ENCODE results near the gene TTC8. TPM values are rescaled to one million over a fixed set of nuclear protein-coding genes. Genes with fewer than 3 reads are reported as not detected.
A peak's percentile ranks its signal among the peaks of the same experiment; 100 is the strongest.

TTC8 gene
- total and polyA plus RNA-seq, 4 donors: 27.2 to 42.4 (median 32.7) TPM

DNA sequence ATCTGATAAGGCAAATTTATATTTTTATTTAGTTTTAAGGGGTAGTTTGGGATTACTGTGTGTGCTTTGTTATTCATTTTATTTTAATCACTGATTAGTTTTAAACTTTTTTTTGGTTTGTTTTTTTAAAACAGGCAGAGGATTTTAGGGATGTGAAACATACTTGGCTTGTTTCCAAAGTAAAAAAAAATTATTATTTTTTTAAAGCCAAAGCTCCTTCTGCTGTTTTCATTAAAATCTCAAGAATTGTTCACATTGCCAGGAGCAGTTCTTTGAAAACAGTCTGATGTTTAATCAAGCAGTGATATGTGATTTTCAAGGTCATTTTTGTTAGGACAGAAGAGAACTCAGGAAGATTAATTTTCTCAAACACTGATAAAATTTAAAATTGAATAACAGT lies 11.2 kb downstream of the TTC8 start:
- H3K4me1 ChIP-seq (ENCODE audit: control insufficient read depth, insufficient read depth, low read length): no peaks in the 10 kb centered on the region
- no peak overlapping the region for H3K4me3 ChIP-seq (ENCODE audit: low read depth, low read length)
- no peaks in the 10 kb centered on the region for H3K9me3 ChIP-seq (ENCODE audit: control insufficient read depth, insufficient read depth, low read length)
- no peaks in the 10 kb centered on the region for H3K27me3 ChIP-seq (ENCODE audit: control insufficient read depth, insufficient read depth, low read length)
- peak in 1 of 6 donors; percentile 27 for DNase-seq (ENCODE audit: low read depth in 4 of 6, low spot score in 6 of 6)
- no peak overlapping the region for H3K27ac ChIP-seq (ENCODE audit: low read depth, low read length)
- H3K36me3 ChIP-seq (ENCODE audit: control insufficient read depth, insufficient read depth, low read length): no peaks in the 10 kb centered on the region

DNA sequence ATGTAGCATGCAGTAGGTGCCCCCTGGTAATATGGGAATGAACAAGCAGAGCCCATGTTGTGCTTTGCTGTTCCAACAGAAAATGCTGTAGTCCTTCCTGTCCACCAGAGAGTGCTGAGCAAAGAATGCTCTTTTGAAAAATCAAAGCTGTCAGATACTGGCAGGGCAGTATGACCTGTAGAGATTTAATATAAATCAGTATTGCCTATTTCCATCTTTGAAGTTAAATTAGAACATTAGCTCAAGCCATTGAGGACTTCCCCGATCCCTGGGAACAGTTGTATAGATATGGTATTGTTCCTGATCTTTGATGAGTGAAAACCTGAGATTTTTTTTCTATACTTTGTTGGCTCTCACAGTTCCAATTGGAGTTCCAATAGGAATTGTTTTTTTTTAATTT lies 13.0 kb downstream of the TTC8 start:
- no peak overlapping the region for H3K4me3 ChIP-seq (ENCODE audit: low read depth, low read length)
- no CpG with 5 or more reads among the region's 1 CpG for WGBS (ENCODE audit: insufficient coverage)
- H3K36me3 ChIP-seq (ENCODE audit: control insufficient read depth, insufficient read depth, low read length): no peaks in the 10 kb centered on the region
- H3K27me3 ChIP-seq (ENCODE audit: control insufficient read depth, insufficient read depth, low read length): no peaks in the 10 kb centered on the region
- DNase-seq (ENCODE audit: low read depth in 4 of 6, low spot score in 6 of 6): no peak
- no peaks in the 10 kb centered on the region for H3K9me3 ChIP-seq (ENCODE audit: control insufficient read depth, insufficient read depth, low read length)
- no peaks in the 10 kb centered on the region for H3K4me1 ChIP-seq (ENCODE audit: control insufficient read depth, insufficient read depth, low read length)
- no peak overlapping the region for H3K27ac ChIP-seq (ENCODE audit: low read depth, low read length)

DNA sequence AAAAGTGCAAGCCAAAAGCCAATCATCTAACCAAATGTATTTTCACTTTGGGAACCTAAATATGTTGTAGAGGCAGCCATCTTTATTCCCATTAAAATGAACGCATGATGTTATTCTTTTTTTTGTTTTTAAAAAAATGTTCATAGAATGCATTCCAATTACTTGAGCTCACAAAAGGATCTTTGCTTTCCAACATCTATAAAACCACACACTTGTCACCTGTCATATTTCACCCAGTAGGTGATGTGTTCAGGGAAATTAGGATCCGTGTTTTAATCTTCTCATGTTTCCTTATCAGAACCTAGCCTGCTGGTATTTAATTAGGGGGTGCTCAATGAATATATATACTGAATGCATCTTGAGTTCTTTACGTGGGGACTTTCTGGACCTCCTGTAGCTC lies 13.6 kb downstream of the TTC8 start:
- H3K27ac ChIP-seq (ENCODE audit: low read depth, low read length): no peak overlapping the region
- no peaks in the 10 kb centered on the region for H3K4me1 ChIP-seq (ENCODE audit: control insufficient read depth, insufficient read depth, low read length)
- H3K27me3 ChIP-seq (ENCODE audit: control insufficient read depth, insufficient read depth, low read length): no peaks in the 10 kb centered on the region
- no peak overlapping the region for H3K4me3 ChIP-seq (ENCODE audit: low read depth, low read length)
- H3K36me3 ChIP-seq (ENCODE audit: control insufficient read depth, insufficient read depth, low read length): no peaks in the 10 kb centered on the region
- DNase-seq (ENCODE audit: low read depth in 4 of 6, low spot score in 6 of 6): peak in 1 of 6 donors; percentile 33
- WGBS (ENCODE audit: insufficient coverage): 80% methylated on average over 1 of the region's 3 CpGs
- H3K9me3 ChIP-seq (ENCODE audit: control insufficient read depth, insufficient read depth, low read length): no peaks in the 10 kb centered on the region

GRCh38 chr14:88840926-88841325 lies 16.5 kb downstream of the TTC8 start:
- Histone ChIP-seq H3K4me1 (ENCODE audit: control insufficient read depth, insufficient read depth, low read length) (no peaks in the 10 kb centered on the region), H3K4me3 (ENCODE audit: low read depth, low read length) (no peak overlapping the region), H3K27me3 (ENCODE audit: control insufficient read depth, insufficient read depth, low read length) (no peaks in the 10 kb centered on the region), H3K27ac (ENCODE audit: low read depth, low read length) (no peak overlapping the region), H3K36me3 (ENCODE audit: control insufficient read depth, insufficient read depth, low read length) (no peaks in the 10 kb centered on the region), H3K9me3 (ENCODE audit: control insufficient read depth, insufficient read depth, low read length) (no peaks in the 10 kb centered on the region)
- no peak for DNase-seq (ENCODE audit: low read depth in 4 of 6, low spot score in 6 of 6)
- 100% methylated on average over 1 of the region's 5 CpGs for whole genome bisulfite sequencing (ENCODE audit: insufficient coverage)

DNA sequence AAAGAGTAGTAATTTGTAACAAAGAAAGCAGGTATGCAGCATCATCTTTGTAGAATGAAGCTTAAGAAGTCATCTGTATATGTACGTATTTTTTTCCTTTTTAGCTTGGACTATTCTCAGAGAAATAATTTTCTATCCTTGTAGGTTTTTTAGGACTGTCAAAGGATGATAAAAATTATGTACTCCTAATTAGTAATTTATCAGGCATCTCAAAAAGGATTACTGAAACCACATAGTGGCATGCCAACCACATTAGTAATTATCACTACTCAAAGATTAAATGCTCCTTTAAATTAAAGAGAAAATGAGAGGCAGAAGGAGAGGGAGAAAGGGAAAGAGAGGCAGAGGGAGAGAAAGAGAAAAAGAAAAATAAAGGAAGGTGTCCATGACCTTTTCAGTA lies 17.3 kb downstream of the TTC8 start:
- H3K27ac ChIP-seq (ENCODE audit: low read depth, low read length): no peak overlapping the region
- no peaks in the 10 kb centered on the region for H3K9me3 ChIP-seq (ENCODE audit: control insufficient read depth, insufficient read depth, low read length)
- no peaks in the 10 kb centered on the region for H3K4me1 ChIP-seq (ENCODE audit: control insufficient read depth, insufficient read depth, low read length)
- no peak overlapping the region for H3K4me3 ChIP-seq (ENCODE audit: low read depth, low read length)
- H3K27me3 ChIP-seq (ENCODE audit: control insufficient read depth, insufficient read depth, low read length): no peaks in the 10 kb centered on the region
- WGBS (ENCODE audit: insufficient coverage): no CpG with 5 or more reads among the region's 1 CpG
- no peaks in the 10 kb centered on the region for H3K36me3 ChIP-seq (ENCODE audit: control insufficient read depth, insufficient read depth, low read length)
- DNase-seq (ENCODE audit: low read depth in 4 of 6, low spot score in 6 of 6): no peak

- Histone ChIP-seq H3K27me3 (ENCODE audit: control insufficient read depth, insufficient read depth, low read length) (no peaks in the 10 kb centered on the region), H3K36me3 (ENCODE audit: control insufficient read depth, insufficient read depth, low read length) (no peaks in the 10 kb centered on the region), H3K27ac (ENCODE audit: low read depth, low read length) (no peak overlapping the region), H3K4me3 (ENCODE audit: low read depth, low read length) (no peak overlapping the region), H3K9me3 (ENCODE audit: control insufficient read depth, insufficient read depth, low read length) (no peaks in the 10 kb centered on the region), H3K4me1 (ENCODE audit: control insufficient read depth, insufficient read depth, low read length) (no peaks in the 10 kb centered on the region)
- no peak for DNase-seq (ENCODE audit: low read depth in 4 of 6, low spot score in 6 of 6)
- no CpG with 5 or more reads among the region's 1 CpG for WGBS (ENCODE audit: insufficient coverage)
Observed at GRCh38 chr14:88842414-88842813, 18.0 kb downstream of the TTC8 start.

GRCh38 chr14:88844980-88845491 lies 20.6 kb downstream of the TTC8 start:
- Histone ChIP-seq H3K27ac (ENCODE audit: low read depth, low read length) (no peak overlapping the region), H3K4me1 (ENCODE audit: control insufficient read depth, insufficient read depth, low read length) (no peaks in the 10 kb centered on the region), H3K9me3 (ENCODE audit: control insufficient read depth, insufficient read depth, low read length) (no peaks in the 10 kb centered on the region), H3K36me3 (ENCODE audit: control insufficient read depth, insufficient read depth, low read length) (no peaks in the 10 kb centered on the region), H3K27me3 (ENCODE audit: control insufficient read depth, insufficient read depth, low read length) (no peaks in the 10 kb centered on the region), H3K4me3 (ENCODE audit: low read depth, low read length) (no peak overlapping the region)
- DNase-seq (ENCODE audit: low read depth in 4 of 6, low spot score in 6 of 6): no peak
- WGBS (ENCODE audit: insufficient coverage): 68% methylated on average over 2 of the region's 2 CpGs

DNA sequence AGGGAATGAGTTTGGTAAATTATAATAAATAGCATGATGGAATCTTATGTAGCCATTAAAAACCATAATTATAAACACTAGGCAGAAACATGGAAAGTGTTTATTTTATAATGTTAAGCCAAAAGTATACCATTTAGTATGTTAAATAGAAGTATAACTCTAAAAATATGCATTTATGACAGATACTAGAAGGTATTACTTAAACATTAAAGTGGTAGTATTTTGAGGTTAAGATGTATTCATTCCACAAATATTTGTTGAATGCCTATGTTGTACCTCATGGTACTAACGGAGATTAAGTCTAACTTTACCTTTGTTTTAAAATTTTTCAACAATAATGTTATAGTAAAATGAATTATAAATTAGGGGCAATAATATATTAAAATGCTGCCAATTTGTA lies 24.1 kb downstream of the TTC8 start:
- H3K9me3 ChIP-seq (ENCODE audit: control insufficient read depth, insufficient read depth, low read length): no peaks in the 10 kb centered on the region
- no CpG with 5 or more reads among the region's 1 CpG for WGBS (ENCODE audit: insufficient coverage)
- DNase-seq (ENCODE audit: low read depth in 4 of 6, low spot score in 6 of 6): no peak
- H3K27ac ChIP-seq (ENCODE audit: low read depth, low read length): no peak overlapping the region
- no peaks in the 10 kb centered on the region for H3K27me3 ChIP-seq (ENCODE audit: control insufficient read depth, insufficient read depth, low read length)
- H3K4me1 ChIP-seq (ENCODE audit: control insufficient read depth, insufficient read depth, low read length): no peaks in the 10 kb centered on the region
- H3K36me3 ChIP-seq (ENCODE audit: control insufficient read depth, insufficient read depth, low read length): no peaks in the 10 kb centered on the region
- H3K4me3 ChIP-seq (ENCODE audit: low read depth, low read length): no peak overlapping the region

DNA sequence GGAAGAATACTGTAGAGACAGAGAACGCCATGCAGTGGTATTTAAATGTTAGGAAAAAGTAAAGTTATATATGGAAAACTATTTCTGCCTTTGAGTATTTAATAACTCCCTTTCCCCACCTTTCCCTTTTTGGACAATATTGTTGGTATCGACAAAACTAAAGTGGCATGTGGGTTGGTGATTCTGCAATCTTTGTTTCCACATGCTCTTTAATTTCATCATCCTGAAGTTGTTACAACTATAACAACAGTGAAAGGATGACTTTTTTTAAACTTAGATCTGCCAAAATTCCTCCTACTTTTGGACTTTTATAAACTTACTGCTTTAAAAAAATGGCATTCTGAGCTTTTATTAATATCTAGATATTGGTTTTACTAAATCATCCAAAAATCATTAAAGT lies 25.3 kb downstream of the TTC8 start:
- no CpG with 5 or more reads among the region's 2 CpGs for WGBS (ENCODE audit: insufficient coverage)
- no peaks in the 10 kb centered on the region for H3K9me3 ChIP-seq (ENCODE audit: control insufficient read depth, insufficient read depth, low read length)
- DNase-seq (ENCODE audit: low read depth in 4 of 6, low spot score in 6 of 6): no peak
- H3K27me3 ChIP-seq (ENCODE audit: control insufficient read depth, insufficient read depth, low read length): no peaks in the 10 kb centered on the region
- H3K4me1 ChIP-seq (ENCODE audit: control insufficient read depth, insufficient read depth, low read length): no peaks in the 10 kb centered on the region
- no peak overlapping the region for H3K27ac ChIP-seq (ENCODE audit: low read depth, low read length)
- no peak overlapping the region for H3K4me3 ChIP-seq (ENCODE audit: low read depth, low read length)
- H3K36me3 ChIP-seq (ENCODE audit: control insufficient read depth, insufficient read depth, low read length): no peaks in the 10 kb centered on the region

DNA sequence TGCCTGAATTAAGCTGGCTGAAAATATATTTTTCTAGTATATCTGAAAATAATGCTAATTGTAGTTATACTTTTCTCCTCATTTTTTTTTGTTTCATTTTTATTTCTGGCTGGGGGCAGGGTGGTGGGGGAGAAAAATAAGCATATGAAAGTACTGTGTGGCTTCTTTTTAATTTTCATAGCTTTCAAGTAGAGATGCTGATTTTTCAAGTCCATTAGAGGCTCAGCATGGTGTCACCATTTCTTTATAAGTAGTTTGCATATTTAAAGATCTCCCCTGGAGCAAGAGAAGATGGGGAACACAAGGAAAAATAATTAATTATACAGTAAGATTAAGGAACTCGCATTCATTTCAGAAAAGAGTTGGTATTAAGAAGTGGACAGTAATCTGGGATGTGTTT lies 27.1 kb downstream of the TTC8 start:
- peak in 1 of 6 donors; percentile 61 for DNase-seq (ENCODE audit: low read depth in 4 of 6, low spot score in 6 of 6)
- 80% methylated on average over 1 of the region's 1 CpG for WGBS (ENCODE audit: insufficient coverage)
- H3K36me3 ChIP-seq (ENCODE audit: control insufficient read depth, insufficient read depth, low read length): peaks cover 3% of the 10 kb centered on the region
- no peaks in the 10 kb centered on the region for H3K4me1 ChIP-seq (ENCODE audit: control insufficient read depth, insufficient read depth, low read length)
- H3K4me3 ChIP-seq (ENCODE audit: low read depth, low read length): no peak overlapping the region
- no peaks in the 10 kb centered on the region for H3K9me3 ChIP-seq (ENCODE audit: control insufficient read depth, insufficient read depth, low read length)
- H3K27me3 ChIP-seq (ENCODE audit: control insufficient read depth, insufficient read depth, low read length): no peaks in the 10 kb centered on the region
- no peak overlapping the region for H3K27ac ChIP-seq (ENCODE audit: low read depth, low read length)

Data from spinal cord (tissue), 10 donors.